Chondrocyte (in vitro differentiated cells): ENCODE data around the gene TMUB1. TPM values are rescaled to one million over a fixed set of nuclear protein-coding genes. Genes with fewer than 3 reads are reported as not detected.
A peak's percentile ranks its signal among the peaks of the same experiment; 100 is the strongest.

Source experiments
- DNase-seq: peaks from one replicate; pipeline ENCODE4 v3.0.0; 2021; ENCODE audit warnings: mixed read lengths, low spot score
- H3K27ac Mint-ChIP-seq: one replicate; pipeline ENCODE4 v1.8.0; 2021; ENCODE audit warnings: mild to moderate bottlenecking, moderate library complexity, mixed read lengths; ENCODE audit not compliant: unreplicated experiment
- H3K27me3 Mint-ChIP-seq: 2 replicates; pipeline ENCODE4 v1.8.0; 2021; ENCODE audit warnings: low read depth, mixed read lengths
- H3K36me3 Mint-ChIP-seq: 2 replicates; pipeline ENCODE4 v1.8.0; 2021; ENCODE audit warnings: low read depth, mixed read lengths
- H3K4me1 Mint-ChIP-seq: 2 replicates; pipeline ENCODE4 v1.8.0; 2021; ENCODE audit warnings: low read depth, mild to moderate bottlenecking, mixed read lengths
- H3K4me3 Mint-ChIP-seq: one replicate; pipeline ENCODE4 v1.8.0; 2021; ENCODE audit warnings: mild to moderate bottlenecking, moderate library complexity, mixed read lengths; ENCODE audit not compliant: unreplicated experiment
- H3K9me3 Mint-ChIP-seq: 2 replicates; pipeline ENCODE4 v1.8.0; 2021; ENCODE audit warnings: low read depth, mixed read lengths
- total RNA-seq: library from RNA; stranded (reverse); gene quantifications from 3 replicates; pipeline ENCODE4 v1.2.1, GENCODE V29; 2021
- TF ChIP-seq, protein P1 (sequence below): fragments of 200-600 bp; sonication (generic); IDR thresholded peaks from 2 replicates; pipeline ENCODE4 v1.5.0; 2021; ENCODE audit warnings: antibody characterized with exemption, mild to moderate bottlenecking, moderate library complexity

Gene TMUB1
- total RNA-seq, 1 donor from 2014 or later, result 33.2 TPM

DNA sequence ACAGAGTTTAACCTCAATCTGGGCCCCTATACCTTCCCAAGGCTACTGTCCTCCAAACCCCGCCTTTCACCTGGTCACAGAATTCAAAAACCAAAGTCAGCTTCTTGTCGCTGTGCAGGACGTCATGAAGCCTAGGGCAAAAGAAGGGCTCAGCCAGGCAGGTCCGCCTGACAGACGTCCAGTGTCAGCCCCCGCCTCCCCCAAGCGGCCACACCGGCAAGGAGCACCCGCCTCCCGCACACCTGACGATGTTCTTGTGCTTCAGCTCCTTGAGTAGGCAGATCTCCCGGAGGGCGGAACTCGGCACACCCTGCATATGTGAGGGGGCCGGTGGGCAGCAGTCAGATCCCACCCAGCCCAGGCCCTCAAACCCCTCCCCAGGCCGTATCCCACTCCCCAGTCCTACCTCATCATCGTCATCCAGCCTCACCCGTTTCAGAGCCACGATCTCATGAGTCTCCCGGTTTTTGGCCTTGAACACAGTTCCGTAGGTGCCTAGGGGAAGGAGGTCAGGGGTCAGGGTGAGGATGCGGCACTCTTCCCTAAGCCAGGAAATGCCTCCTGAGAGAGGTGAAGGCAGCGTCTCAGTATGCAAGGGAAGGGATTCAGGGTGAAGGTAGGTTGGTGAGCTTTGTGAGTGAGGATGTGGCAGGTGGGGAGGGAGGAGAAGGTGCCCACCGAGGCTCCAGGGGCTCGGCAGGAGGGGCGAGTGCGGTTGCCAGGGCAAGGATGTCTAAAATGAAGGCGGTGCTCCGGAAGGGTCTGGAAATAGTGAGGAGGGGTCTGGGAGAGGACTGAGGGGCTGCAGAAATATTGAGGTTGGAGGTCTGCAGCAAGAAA lies 26.4 kb downstream of the TMUB1 start:
- TF ChIP-seq, protein P1, sequence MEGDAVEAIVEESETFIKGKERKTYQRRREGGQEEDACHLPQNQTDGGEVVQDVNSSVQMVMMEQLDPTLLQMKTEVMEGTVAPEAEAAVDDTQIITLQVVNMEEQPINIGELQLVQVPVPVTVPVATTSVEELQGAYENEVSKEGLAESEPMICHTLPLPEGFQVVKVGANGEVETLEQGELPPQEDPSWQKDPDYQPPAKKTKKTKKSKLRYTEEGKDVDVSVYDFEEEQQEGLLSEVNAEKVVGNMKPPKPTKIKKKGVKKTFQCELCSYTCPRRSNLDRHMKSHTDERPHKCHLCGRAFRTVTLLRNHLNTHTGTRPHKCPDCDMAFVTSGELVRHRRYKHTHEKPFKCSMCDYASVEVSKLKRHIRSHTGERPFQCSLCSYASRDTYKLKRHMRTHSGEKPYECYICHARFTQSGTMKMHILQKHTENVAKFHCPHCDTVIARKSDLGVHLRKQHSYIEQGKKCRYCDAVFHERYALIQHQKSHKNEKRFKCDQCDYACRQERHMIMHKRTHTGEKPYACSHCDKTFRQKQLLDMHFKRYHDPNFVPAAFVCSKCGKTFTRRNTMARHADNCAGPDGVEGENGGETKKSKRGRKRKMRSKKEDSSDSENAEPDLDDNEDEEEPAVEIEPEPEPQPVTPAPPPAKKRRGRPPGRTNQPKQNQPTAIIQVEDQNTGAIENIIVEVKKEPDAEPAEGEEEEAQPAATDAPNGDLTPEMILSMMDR, result no peak
- Mint-ChIP-seq H3K4me3 (peak overlapping the region; percentile 96), H3K27me3 (no peaks in the 10 kb centered on the region), H3K9me3 (no peaks in the 10 kb centered on the region), H3K36me3 (peaks cover 4% of the 10 kb centered on the region), H3K4me1 (peaks cover 40% of the 10 kb centered on the region), H3K27ac (peak overlapping the region; percentile 86)
- DNase-seq, result no peak

DNA sequence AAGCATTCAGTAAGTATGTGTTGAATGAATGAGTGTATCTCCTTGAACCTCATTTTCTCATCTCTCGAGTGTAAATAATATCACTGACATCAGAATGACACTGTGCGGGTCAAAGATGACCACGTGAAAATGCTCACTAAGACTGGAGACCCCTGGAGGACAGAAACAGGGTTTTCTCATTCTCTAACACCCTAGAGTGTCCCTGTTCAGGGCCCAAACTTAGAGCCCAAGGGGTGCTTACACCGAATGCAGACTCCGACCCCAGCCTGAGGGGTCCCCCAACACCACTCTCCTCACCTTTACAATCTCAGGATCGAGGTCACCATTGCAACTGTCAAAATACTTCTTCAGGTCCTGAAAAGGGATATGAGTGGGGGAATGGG lies 27.0 kb downstream of the TMUB1 start:
- no peak overlapping the region for H3K27ac Mint-ChIP-seq

DNA sequence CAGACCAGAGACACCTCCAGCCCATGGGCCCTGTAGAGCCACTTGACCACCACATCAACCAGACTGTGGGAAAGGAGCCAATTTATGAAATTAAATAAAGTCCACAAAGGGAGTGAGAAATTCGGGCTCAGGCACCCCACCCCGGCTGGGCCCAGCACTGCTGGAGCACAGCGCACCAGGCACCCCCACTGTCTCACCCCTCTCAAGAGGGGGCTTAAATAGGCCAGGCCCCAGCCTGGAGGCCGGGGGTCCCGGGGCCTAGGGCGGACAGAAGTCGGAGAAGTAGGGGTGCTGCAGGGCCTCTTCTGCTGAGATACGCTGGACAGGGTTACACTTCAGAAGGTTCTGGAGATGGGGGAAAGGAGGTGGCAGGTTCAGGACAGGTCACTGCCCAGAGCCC lies 29.5 kb downstream of the TMUB1 start:
- no peak for DNase-seq

More for the DNA sequence above, 27.0 kb downstream of the TMUB1 start:
- Mint-ChIP-seq H3K4me1 (peaks cover 34% of the 10 kb centered on the region), H3K4me3 (no peak overlapping the region), H3K36me3 (peaks cover 4% of the 10 kb centered on the region), H3K9me3 (no peaks in the 10 kb centered on the region), H3K27me3 (no peaks in the 10 kb centered on the region)
- TF ChIP-seq, protein P1, result peak; percentile 12
- DNase-seq, result no peak

DNA sequence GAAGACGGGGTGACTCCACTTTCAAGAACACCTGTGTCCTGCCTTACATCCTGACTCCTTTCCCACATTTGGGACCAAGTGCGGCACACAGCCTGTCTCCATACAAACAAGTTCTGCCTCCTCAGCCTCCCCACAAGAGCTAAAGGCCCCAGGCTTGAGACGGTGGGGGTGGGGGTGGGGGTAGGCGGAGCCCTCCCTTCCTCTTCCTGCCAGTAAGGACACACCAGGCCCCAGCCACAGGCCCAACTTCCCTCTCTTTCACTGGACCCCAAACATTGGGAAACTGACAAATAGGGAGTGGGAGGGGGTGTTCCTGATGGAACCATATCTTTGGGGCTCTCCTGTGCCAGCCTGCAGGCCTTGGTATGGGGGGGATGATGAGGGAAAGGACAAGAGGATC lies 30.2 kb downstream of the TMUB1 start:
- H3K27ac Mint-ChIP-seq, result no peak overlapping the region
- H3K9me3 Mint-ChIP-seq, result no peaks in the 10 kb centered on the region
- H3K4me3 Mint-ChIP-seq, result no peak overlapping the region
- peaks cover 4% of the 10 kb centered on the region for H3K36me3 Mint-ChIP-seq
- H3K27me3 Mint-ChIP-seq, result no peaks in the 10 kb centered on the region
- TF ChIP-seq, protein P1, result no peak
- peaks cover 16% of the 10 kb centered on the region for H3K4me1 Mint-ChIP-seq
- no peak for DNase-seq

More for the DNA sequence above, 29.5 kb downstream of the TMUB1 start:
- Mint-ChIP-seq H3K9me3 (no peaks in the 10 kb centered on the region), H3K4me1 (peaks cover 22% of the 10 kb centered on the region), H3K36me3 (peaks cover 4% of the 10 kb centered on the region), H3K27me3 (no peaks in the 10 kb centered on the region), H3K4me3 (no peak overlapping the region), H3K27ac (no peak overlapping the region)
- TF ChIP-seq, protein P1, result no peak

DNA sequence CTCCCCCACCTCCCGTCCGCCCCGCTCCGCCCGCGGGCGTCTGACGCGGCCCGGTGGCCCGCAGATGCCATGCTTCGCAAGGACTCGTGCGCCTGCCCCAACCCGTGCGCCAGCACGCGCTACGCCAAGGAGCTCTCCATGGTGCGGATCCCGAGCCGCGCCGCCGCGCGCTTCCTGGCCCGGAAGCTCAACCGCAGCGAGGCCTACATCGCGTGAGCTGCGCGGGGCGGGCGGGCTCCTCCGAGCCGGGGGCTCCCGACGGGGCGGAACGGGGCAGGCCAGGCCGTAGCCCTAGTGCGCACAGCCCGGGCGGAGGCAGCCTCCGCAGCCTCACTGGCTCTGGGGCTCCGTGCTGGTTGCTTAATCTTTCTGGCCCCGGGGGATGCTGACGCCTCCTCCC lies 32.2 kb downstream of the TMUB1 start:
- DNase-seq, result no peak
- Mint-ChIP-seq H3K4me1 (peaks cover 19% of the 10 kb centered on the region), H3K36me3 (peaks cover 4% of the 10 kb centered on the region), H3K27ac (no peak overlapping the region), H3K9me3 (no peaks in the 10 kb centered on the region), H3K27me3 (no peaks in the 10 kb centered on the region), H3K4me3 (no peak overlapping the region)
- TF ChIP-seq, protein P1, result no peak
